Suppressor macrophage treated with lipopolysaccharide for 1 hour (primary cell): Measurements from ENCODE around the gene XRCC4.
"Not testable (repeated sequence)": the region's sequence is repeated elsewhere in the genome, so short reads cannot be mapped to it uniquely, and the experiment has no call there.

Source experiments
- DNase-seq, 3 donors: peaks; one replicate each; pipeline ENCODE4 v3.0.0-alpha.2; 2020 to 2022

Gene XRCC4

GRCh38 chr5:83076742-83077661 lies at the start of gene XRCC4, which contains the start of gene TMEM167A:
Gene XRCC4 (plus strand): TSS chr5:83077547. CDS start chr5:83104920, 27,373 bp downstream.
Gene TMEM167A (minus strand): TSS chr5:83077394. CDS start chr5:83077323, 71 bp downstream.
- peak; percentile 98 to 100 (median 99) for DNase-seq

DNA sequence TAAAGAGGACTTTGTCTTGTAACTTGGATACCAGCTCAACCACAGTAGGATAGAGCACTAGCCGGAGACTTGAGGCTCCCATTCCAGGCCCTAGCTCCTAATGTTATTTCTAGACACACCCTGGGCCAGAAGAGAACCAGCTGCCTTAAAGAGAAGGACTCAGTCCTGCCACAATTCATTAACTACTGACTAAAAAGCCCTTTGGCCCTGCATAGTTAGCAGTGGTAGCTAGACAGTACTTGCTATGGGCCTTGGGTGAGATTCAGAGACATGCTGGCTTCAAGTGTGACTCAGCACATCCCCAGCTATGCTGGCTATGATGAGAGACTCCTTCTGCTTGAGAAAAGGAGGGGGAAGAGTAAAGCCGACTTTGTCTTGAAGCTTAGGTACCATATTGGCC lies 47.4 kb upstream of the XRCC4 start:
- no peak for DNase-seq

- no peak for DNase-seq
These were observed 46.0 kb upstream of the XRCC4 start for GRCh38 chr5:83031381-83031780.

DNA sequence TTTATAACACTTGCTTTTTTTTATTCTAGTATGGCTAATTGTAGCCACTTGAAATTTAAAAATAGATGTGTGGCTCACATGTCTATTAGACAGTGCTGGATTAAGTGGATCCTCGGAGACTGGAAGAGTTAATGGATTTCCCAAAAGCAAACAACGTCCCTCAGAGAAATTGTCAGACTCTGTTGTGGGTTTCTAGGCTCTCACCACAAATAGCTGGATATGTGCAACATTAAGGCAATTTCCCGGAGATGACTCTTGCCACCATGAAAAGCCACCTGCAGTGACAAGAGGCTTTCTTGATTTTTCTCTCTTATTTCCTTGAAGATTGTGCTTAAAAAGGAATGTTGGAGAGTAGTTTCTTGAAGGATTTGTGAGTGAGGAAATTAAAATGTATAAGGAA lies 43.3 kb upstream of the XRCC4 start:
- DNase-seq, result no peak

GRCh38 chr5:83034528-83035207 lies 42.7 kb upstream of the XRCC4 start:
- no peak for DNase-seq

- no peak for DNase-seq
These were observed 41.8 kb upstream of the XRCC4 start for GRCh38 chr5:83035373-83036100.

DNA sequence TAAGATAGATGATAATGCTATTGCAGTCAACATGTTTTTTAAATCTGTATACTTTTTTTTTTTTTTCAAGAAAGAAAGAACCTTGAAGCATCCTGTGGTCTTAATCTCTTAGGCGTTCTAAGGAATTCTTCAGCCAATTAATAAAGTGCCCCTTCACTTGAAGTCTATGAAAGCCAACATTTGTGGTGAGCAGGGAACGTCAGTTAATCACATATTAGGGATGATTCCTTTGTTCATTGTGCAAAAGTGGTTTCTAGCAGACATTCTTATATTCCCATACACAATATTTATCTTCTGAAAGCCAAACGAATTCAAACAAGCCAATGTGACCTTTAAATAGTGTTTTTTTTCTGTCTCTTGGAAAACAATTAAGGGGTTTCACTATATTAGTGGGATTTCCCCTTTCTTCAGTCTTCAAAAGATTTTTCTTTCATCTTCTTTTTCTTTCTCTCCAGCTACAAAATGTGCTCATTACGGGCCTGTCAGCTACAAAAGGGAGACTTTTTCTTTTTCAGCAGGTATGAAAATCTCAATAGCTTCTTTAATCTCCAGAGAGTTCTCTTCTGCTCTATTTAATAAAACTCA lies 40.3 kb upstream of the XRCC4 start:
- no peak for DNase-seq

GRCh38 chr5:83038924-83039323 lies 38.4 kb upstream of the XRCC4 start:
- DNase-seq, result no peak

DNA sequence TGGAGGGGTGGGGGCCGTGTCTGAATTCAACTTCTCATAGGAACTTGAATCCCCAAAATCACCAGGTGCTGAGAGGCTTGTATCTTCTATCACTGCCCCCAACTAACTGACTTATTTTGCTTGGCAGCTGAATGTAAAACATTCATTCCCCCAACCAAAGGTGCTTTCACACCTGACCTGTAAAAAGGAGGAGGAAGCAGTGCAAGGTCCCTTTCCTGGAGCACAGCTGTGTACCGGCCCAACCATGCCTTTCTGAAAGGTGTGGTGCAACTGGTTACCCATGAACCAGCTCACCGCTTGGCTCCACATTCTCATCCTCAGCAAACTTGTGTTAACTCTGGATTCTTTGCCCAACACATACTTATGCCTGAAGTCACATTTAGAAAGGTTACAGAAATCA lies 34.8 kb upstream of the XRCC4 start:
- DNase-seq, result no peak

GRCh38 chr5:83044926-83045325 lies 32.4 kb upstream of the XRCC4 start:
- DNase-seq, result no peak

DNA sequence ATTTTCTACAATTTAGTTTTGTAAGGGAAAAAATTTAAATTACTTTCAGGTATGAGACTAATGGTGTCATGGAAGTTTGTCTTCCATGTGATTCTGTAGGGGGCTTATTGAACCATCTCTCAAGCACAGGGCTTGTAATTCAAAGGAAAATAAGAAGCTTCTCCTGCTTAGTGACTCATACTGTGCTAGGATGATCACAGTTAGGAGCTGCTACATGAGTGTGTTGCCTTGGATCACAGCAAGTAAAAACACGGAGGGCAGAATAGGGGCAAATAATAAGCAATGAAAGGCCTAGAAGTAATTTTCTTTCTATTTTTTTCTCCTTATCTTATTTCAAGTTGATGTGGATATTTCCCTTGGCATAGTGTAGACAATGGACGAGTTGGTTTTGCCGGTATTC lies 29.1 kb upstream of the XRCC4 start:
- DNase-seq, result no peak

DNA sequence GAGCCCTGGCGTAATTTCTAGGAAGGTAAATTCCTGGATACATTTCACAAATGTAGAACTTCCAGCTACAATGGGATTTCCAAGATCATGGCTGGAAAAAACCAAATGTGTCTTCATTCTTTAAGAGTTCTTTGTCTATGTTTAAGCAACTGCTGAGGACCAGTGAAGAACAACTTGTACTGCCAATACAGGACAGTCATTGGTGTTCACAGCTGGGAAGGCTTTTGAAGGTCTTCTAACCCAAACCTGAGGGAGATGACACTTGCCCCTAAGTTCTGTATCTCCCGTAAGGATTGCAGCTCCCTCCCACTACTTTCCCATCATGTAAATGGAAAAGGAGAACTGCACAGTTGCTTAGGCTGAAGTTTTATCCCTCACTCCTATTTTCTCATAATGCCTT lies 28.5 kb upstream of the XRCC4 start:
- peak; percentile 16 to 52 (median 33) for DNase-seq

- DNase-seq, result no peak
These were observed 27.9 kb upstream of the XRCC4 start for GRCh38 chr5:83049370-83049885.

GRCh38 chr5:83050723-83051340 lies 26.5 kb upstream of the XRCC4 start:
- no peak for DNase-seq

DNA sequence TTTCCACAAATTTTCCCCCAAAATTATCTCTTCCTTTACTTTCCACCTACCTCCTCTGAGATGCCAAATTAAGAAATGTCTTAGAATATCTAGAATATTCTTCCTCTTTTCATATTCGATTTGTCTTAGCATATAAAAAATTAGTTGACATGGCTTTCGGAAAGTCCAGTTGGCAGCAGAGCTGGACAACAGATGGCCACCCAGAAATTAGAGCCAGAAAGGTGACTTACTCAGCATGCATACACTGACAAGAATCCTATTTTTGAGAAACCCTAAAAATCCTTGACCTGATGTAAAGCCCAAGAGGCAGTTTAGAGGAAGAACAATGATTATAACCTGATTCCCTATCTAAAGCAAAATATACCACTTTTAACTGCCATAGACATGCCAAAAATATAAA lies 22.2 kb upstream of the XRCC4 start:
- DNase-seq, result no peak

DNA sequence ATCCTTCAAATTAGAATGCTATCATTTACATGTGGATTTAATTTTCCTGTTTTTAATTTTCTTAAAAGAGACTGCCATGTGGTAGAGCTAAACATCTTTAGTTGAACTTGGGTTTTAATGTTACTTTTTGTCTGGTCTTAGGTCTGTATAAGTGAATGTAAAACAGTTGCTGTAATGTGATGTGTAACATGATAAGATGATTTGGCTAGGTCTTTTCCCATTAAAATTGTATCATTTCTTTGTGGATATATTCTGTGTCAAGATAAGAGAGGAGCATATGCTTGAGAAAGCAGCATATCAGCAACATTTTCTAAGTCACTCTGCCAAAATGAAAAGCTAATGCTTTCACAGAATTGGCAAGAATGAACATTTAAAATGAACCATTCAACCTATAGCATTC lies 18.6 kb upstream of the XRCC4 start:
- no peak for DNase-seq

DNA sequence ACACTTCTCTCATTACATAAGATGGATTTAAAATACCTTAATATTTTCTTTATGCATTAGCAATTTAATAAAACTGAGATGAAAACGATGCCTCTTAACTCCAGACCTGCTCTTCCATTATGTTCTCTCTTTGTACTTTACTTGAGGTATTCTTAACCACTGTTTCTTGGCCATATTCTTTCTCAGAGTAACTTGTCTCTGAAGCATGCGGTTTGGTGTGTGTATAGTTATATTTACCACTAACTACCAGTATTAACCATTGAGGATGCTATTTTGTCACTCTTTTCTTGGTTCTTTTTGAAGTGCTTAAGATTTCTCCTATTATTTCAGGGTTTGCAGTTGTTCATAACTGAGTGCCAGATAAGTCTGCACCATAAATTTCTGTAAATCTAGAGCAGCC lies 18.0 kb upstream of the XRCC4 start:
- no peak for DNase-seq

GRCh38 chr5:83066548-83067110 lies 10.7 kb upstream of the XRCC4 start:
- no peak for DNase-seq

DNA sequence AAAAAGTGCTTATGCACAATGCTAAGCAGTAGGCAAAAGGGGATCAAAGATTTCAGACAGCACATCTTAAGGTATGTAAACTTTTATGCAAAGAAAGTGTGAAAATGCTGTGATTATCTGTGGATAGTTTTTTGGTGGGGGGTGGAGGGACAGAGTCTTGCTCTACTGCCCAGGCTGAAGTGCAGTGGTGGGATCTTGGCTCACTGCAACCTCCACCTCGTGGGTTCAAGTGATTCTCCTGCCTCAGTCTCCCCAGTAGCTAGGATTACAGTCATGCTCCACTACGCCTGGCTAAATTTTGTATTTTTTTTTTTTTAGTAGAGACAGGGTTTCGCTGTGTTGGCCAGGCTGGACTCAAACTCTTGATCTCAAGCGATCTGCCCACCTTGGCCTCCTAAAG lies 10.0 kb upstream of the XRCC4 start:
- not testable (repeated sequence) for DNase-seq

GRCh38 chr5:83069096-83069799 lies 8.1 kb upstream of the XRCC4 start:
- no peak for DNase-seq
